Tibial artery (tissue), 4 donors: ENCODE data around the gene IL17RC.

Experiments
- DNase-seq, 2 donors: peaks; one replicate each; pipeline ENCODE4 v3.0.0-alpha.2; 2019
- H3K27ac ChIP-seq, 2 donors: fragments of 200-600 bp; sonication (generic) in 1 of 2; 1 replicate in 1 of 2; 2 replicates in 1 of 2; pipeline ENCODE4 v1.5.1; 2018 to 2019; ENCODE audit warnings: mild to moderate bottlenecking in 1 of 2
- H3K27me3 ChIP-seq, 2 donors: fragments of 200-600 bp; sonication (generic) in 1 of 2; one replicate each; pipeline versions ENCODE4 v1.5.1 to v1.6.0; 2016 to 2019
- H3K36me3 ChIP-seq, 3 donors: fragments of 200-600 bp; sonication (generic) in 2 of 3; one replicate each; pipeline ENCODE4 v1.5.1; 2016 to 2019; ENCODE audit warnings: mild to moderate bottlenecking in 2 of 3
- H3K4me1 ChIP-seq, 4 donors: fragments of 200-600 bp; sonication (generic) in 2 of 4; 1 replicate in 3 of 4; 2 replicates in 1 of 4; pipeline ENCODE4 v1.5.1; 2016 to 2019
- H3K4me3 ChIP-seq, 2 donors: fragments of 200-600 bp; sonication (generic) in 1 of 2; 1 replicate in 1 of 2; 2 replicates in 1 of 2; pipeline ENCODE4 v1.5.1; 2018 to 2019; ENCODE audit warnings: mild to moderate bottlenecking in 2 of 2
- H3K9me3 ChIP-seq, 3 donors: fragments of 200-600 bp; sonication (generic) in 1 of 3; one replicate each; pipeline ENCODE4 v1.5.1; 2016 to 2019
- CTCF ChIP-seq, 2 experiments: fragments of 200-600 bp in 1 of 2; fragments of 450-650 bp in 1 of 2; IDR thresholded peaks; one replicate each; pipeline ENCODE4 v1.5.1; 2017 to 2019; ENCODE audit warnings: antibody characterized with exemption in 2 of 2, mild to moderate bottlenecking in 1 of 2, moderate library complexity in 1 of 2
- intact Hi-C: fragments of 100-400 bp; cut with DNase I; formaldehyde crosslinking; loops from one replicate; pipeline ENCODE4 v1.15.0; 2023; ENCODE audit warnings: low total_unique reads

IL17RC gene

GRCh38 chr3:9928158-9928557, 11.3 kb downstream of the IL17RC start:
- intact Hi-C loops: no loop called here
- peaks cover 19 to 71% (median 44%) of the 10 kb centered on the region in 3 donors for H3K36me3 ChIP-seq
- DNase-seq: no peak

GRCh38 chr3:9930804-9931418, 14.0 kb downstream of the IL17RC start:
- no peak for DNase-seq
- H3K36me3 ChIP-seq: peaks cover 6 to 48% (median 29%) of the 10 kb centered on the region in 3 donors
- no peak for TF ChIP-seq CTCF (IDR thresholded peaks at IDR 0.05)
- no peak overlapping the region for H3K4me3 ChIP-seq
- H3K4me1 ChIP-seq: peaks cover 4 to 25% (median 18%) of the 10 kb centered on the region in 4 donors
- H3K27ac ChIP-seq: no peak overlapping the region
- no peaks in the 10 kb centered on the region for H3K9me3 ChIP-seq
- H3K27me3 ChIP-seq: no peaks in the 10 kb centered on the region
- intact Hi-C loops: loop anchor here (5.0 kb wide), 1 partner anchor 199 kb away; the partner anchor contains the start of gene BRPF1

More at GRCh38 chr3:9928158-9928557, 11.3 kb downstream of the IL17RC start:
- H3K27ac ChIP-seq: no peak overlapping the region
- H3K4me1 ChIP-seq: peaks cover 0 to 8% (median 2%) of the 10 kb centered on the region in 4 donors
- no peaks in the 10 kb centered on the region for H3K27me3 ChIP-seq
- no peak for TF ChIP-seq CTCF (IDR thresholded peaks at IDR 0.05)
- no peaks in the 10 kb centered on the region for H3K9me3 ChIP-seq
- no peak overlapping the region for H3K4me3 ChIP-seq

- TF ChIP-seq CTCF (IDR thresholded peaks at IDR 0.05): no peak
- H3K4me1 ChIP-seq: peaks cover 4 to 27% (median 22%) of the 10 kb centered on the region in 4 donors
- intact Hi-C loops: loop anchor here (5.0 kb wide), 1 partner anchor 200 kb away; the partner anchor contains the start of gene BRPF1
- H3K27ac ChIP-seq: peak overlapping the region; percentile 90 to 91
- H3K9me3 ChIP-seq: no peaks in the 10 kb centered on the region
- DNase-seq: no peak
- peaks cover 8 to 48% (median 39%) of the 10 kb centered on the region in 3 donors for H3K36me3 ChIP-seq
- H3K27me3 ChIP-seq: no peaks in the 10 kb centered on the region
- peak overlapping the region; percentile 57 to 88 for H3K4me3 ChIP-seq
Observed at GRCh38 chr3:9932535-9932842, 15.6 kb downstream of the IL17RC start.

- peak overlapping the region; percentile 57 to 88 for H3K4me3 ChIP-seq
- peaks cover 4 to 27% (median 22%) of the 10 kb centered on the region in 4 donors for H3K4me1 ChIP-seq
- intact Hi-C loops: loop anchor here (5.0 kb wide), 1 partner anchor 201 kb away; the partner anchor contains the start of gene BRPF1
- DNase-seq: peak; percentile 81 to 92
- no peaks in the 10 kb centered on the region for H3K27me3 ChIP-seq
- TF ChIP-seq CTCF (IDR thresholded peaks at IDR 0.05): peak; percentile 75 to 81
- H3K9me3 ChIP-seq: no peaks in the 10 kb centered on the region
- peak overlapping the region; percentile 90 to 91 for H3K27ac ChIP-seq
- H3K36me3 ChIP-seq: peaks cover 12 to 48% (median 40%) of the 10 kb centered on the region in 3 donors
Observed at GRCh38 chr3:9932843-9933560, 16.1 kb downstream of the IL17RC start.

GRCh38 chr3:9933561-9934234, 16.8 kb downstream of the IL17RC start, which contains the start of gene CRELD1:
Gene CRELD1, plus strand, starts transcription at chr3:9933834. Its CDS starts 605 bp downstream, at chr3:9934439.
- intact Hi-C loops: loop anchor here (5.0 kb wide), 1 partner anchor 201 kb away; the partner anchor contains the start of gene BRPF1
- Histone ChIP-seq H3K36me3 (peaks cover 6 to 48% (median 36%) of the 10 kb centered on the region in 3 donors), H3K4me1 (peaks cover 4 to 27% (median 22%) of the 10 kb centered on the region in 4 donors), H3K4me3 (peak within 1 kb of the TSS; percentile 57 to 88), H3K27ac (peak within 1 kb of the TSS; percentile 90 to 91), H3K27me3 (no peaks in the 10 kb centered on the region), H3K9me3 (no peaks in the 10 kb centered on the region)
- TF ChIP-seq CTCF (IDR thresholded peaks at IDR 0.05): no peak
- peak; percentile 91 to 97 for DNase-seq
